ENCODE data around the gene AFF1.

The AFF1 gene

GRCh38 chr4:87105101-87105845, 170.5 kb downstream of the AFF1 start:
- Histone ChIP-seq H2BK120ac (ENCODE audit: low read depth, low read length) (no peak overlapping the region), H2BK5ac (ENCODE audit: low read length) (no peak overlapping the region), H3K4me2 (ENCODE audit: insufficient read depth, low read length, poor library complexity, severe bottlenecking) (no peak overlapping the region), H3K18ac (ENCODE audit: low read length) (no peak overlapping the region), H4K8ac (ENCODE audit: low read depth, low read length) (no peak overlapping the region), H3K9me3 (replicated peaks in 1 of 2; ENCODE audit: control insufficient read depth in 2 of 2, insufficient read depth in 1 of 2, low read depth in 1 of 2, low read length in 2 of 2) (no peaks in the 10 kb centered on the region), H2AK5ac (ENCODE audit: low read depth, low read length) (no peak overlapping the region), H3K4ac (ENCODE audit: low read length) (no peak overlapping the region), H3K36me3 (replicated peaks in 1 of 2; ENCODE audit: control insufficient read depth in 2 of 2, insufficient read depth in 2 of 2, low read length in 2 of 2) (peaks cover 6 to 32% of the 10 kb centered on the region in 2 donors), H2BK15ac (ENCODE audit: low read length) (no peak overlapping the region), H3K79me1 (ENCODE audit: low read depth, low read length) (no peaks in the 10 kb centered on the region), H3K9ac (ENCODE audit: low read depth, low read length, poor library complexity) (no peak overlapping the region), H4K91ac (ENCODE audit: low read depth, low read length, poor library complexity) (no peak overlapping the region), H3K4me1 (ENCODE audit: control insufficient read depth in 2 of 2, insufficient read depth in 1 of 2, low read depth in 1 of 2, low read length in 2 of 2) (peaks cover 0 to 2% of the 10 kb centered on the region in 2 donors), H3K27me3 (ENCODE audit: control insufficient read depth in 3 of 3, insufficient read depth in 3 of 3, low read depth in 1 of 3, low read length in 3 of 3) (no peaks in the 10 kb centered on the region), H3K4me3 (ENCODE audit: low read length in 2 of 2) (no peak overlapping the region), H3K14ac (ENCODE audit: low read length) (no peak overlapping the region), H2AFZ (ENCODE audit: low read length) (no peak overlapping the region), H3K27ac (replicated peaks; ENCODE audit: low read length) (no peak overlapping the region), H2BK12ac (ENCODE audit: low read length) (no peak overlapping the region), H3K23ac (ENCODE audit: low read depth, low read length, poor library complexity) (no peak overlapping the region)
- no CpG with 5 or more reads among the region's 5 CpGs for WGBS, 2 donors (ENCODE audit: extremely low coverage in 2 of 2, insufficient read length in 2 of 2, insufficient replicate concordance in 1 of 2)
- DNase-seq (ENCODE audit: low spot score) = no peak

DNA sequence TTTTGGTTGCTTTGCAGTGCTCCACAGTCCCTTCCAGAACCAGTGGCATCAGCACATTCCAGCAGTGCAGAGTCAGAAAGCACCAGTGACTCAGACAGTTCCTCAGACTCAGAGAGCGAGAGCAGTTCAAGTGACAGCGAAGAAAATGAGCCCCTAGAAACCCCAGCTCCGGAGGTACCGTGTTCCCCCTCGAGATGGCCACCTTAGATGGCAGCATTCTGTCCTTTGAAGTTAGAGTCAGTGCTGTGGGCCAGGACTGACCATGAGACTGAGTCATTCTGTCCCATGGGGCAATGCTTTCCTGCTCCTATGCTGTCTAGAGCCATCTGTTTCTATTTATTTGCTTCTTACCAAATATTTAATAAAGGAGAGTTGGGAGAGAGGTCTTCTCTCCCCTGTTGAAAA, 173.3 kb downstream of the AFF1 start:
- peaks cover 6 to 53% of the 10 kb centered on the region in 2 donors for H3K36me3 ChIP-seq (replicated peaks in 1 of 2; ENCODE audit: control insufficient read depth in 2 of 2, insufficient read depth in 2 of 2, low read length in 2 of 2)
- DNase-seq (ENCODE audit: low spot score) = no peak

DNA sequence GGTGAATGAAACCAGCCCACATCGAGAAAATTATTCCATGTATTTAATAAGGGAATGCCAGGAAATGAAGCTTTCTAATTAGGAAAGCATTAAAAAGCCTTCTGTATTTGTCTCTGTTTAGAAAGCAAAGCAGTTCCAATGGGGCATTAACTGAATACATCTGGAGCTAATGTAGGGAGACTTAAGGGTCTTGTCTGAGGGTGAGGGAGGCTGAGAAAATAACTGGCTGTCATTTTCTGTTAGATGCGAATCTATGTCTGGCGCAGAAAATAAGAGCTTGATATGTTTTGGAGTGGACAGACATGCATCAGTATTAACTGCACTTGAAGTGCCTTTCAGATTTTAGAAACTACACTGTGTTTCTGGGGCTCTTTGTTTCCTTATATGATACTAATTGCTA, 174.3 kb downstream of the AFF1 start:
- H4K91ac ChIP-seq (ENCODE audit: low read depth, low read length, poor library complexity) = no peak overlapping the region
- no peaks in the 10 kb centered on the region for H3K27me3 ChIP-seq (ENCODE audit: control insufficient read depth in 3 of 3, insufficient read depth in 3 of 3, low read depth in 1 of 3, low read length in 3 of 3)
- H3K9me3 ChIP-seq (replicated peaks in 1 of 2; ENCODE audit: control insufficient read depth in 2 of 2, insufficient read depth in 1 of 2, low read depth in 1 of 2, low read length in 2 of 2) = no peaks in the 10 kb centered on the region
- no CpG with 5 or more reads among the region's 3 CpGs for WGBS, 2 donors (ENCODE audit: extremely low coverage in 2 of 2, insufficient read length in 2 of 2, insufficient replicate concordance in 1 of 2)
- H3K23ac ChIP-seq (ENCODE audit: low read depth, low read length, poor library complexity) = no peak overlapping the region
- no peak overlapping the region for H3K4me3 ChIP-seq (ENCODE audit: low read length in 2 of 2)
- H2AFZ ChIP-seq (ENCODE audit: low read length) = no peak overlapping the region
- H4K8ac ChIP-seq (ENCODE audit: low read depth, low read length) = no peak overlapping the region
- no peak overlapping the region for H3K27ac ChIP-seq (replicated peaks; ENCODE audit: low read length)
- no peak overlapping the region for H3K14ac ChIP-seq (ENCODE audit: low read length)
- no peaks in the 10 kb centered on the region for H3K79me1 ChIP-seq (ENCODE audit: low read depth, low read length)
- H3K9ac ChIP-seq (ENCODE audit: low read depth, low read length, poor library complexity) = no peak overlapping the region
- no peak overlapping the region for H3K18ac ChIP-seq (ENCODE audit: low read length)
- H2BK5ac ChIP-seq (ENCODE audit: low read length) = no peak overlapping the region
- H2BK15ac ChIP-seq (ENCODE audit: low read length) = no peak overlapping the region
- peaks cover 0 to 2% of the 10 kb centered on the region in 2 donors for H3K4me1 ChIP-seq (ENCODE audit: control insufficient read depth in 2 of 2, insufficient read depth in 1 of 2, low read depth in 1 of 2, low read length in 2 of 2)
- peaks cover 8 to 62% of the 10 kb centered on the region in 2 donors for H3K36me3 ChIP-seq (replicated peaks in 1 of 2; ENCODE audit: control insufficient read depth in 2 of 2, insufficient read depth in 2 of 2, low read length in 2 of 2)
- H3K4ac ChIP-seq (ENCODE audit: low read length) = no peak overlapping the region
- no peak for DNase-seq (ENCODE audit: low spot score)
- no peak overlapping the region for H2AK5ac ChIP-seq (ENCODE audit: low read depth, low read length)
- no peak overlapping the region for H2BK12ac ChIP-seq (ENCODE audit: low read length)
- H3K4me2 ChIP-seq (ENCODE audit: insufficient read depth, low read length, poor library complexity, severe bottlenecking) = no peak overlapping the region
- H2BK120ac ChIP-seq (ENCODE audit: low read depth, low read length) = no peak overlapping the region

More for the DNA sequence above, 173.3 kb downstream of the AFF1 start:
- Histone ChIP-seq H3K4me1 (ENCODE audit: control insufficient read depth in 2 of 2, insufficient read depth in 1 of 2, low read depth in 1 of 2, low read length in 2 of 2) (peaks cover 0 to 2% of the 10 kb centered on the region in 2 donors), H4K91ac (ENCODE audit: low read depth, low read length, poor library complexity) (no peak overlapping the region), H2BK5ac (ENCODE audit: low read length) (no peak overlapping the region), H3K9me3 (replicated peaks in 1 of 2; ENCODE audit: control insufficient read depth in 2 of 2, insufficient read depth in 1 of 2, low read depth in 1 of 2, low read length in 2 of 2) (no peaks in the 10 kb centered on the region), H3K23ac (ENCODE audit: low read depth, low read length, poor library complexity) (no peak overlapping the region), H2BK15ac (ENCODE audit: low read length) (no peak overlapping the region), H2BK12ac (ENCODE audit: low read length) (no peak overlapping the region), H3K9ac (ENCODE audit: low read depth, low read length, poor library complexity) (no peak overlapping the region), H3K4ac (ENCODE audit: low read length) (no peak overlapping the region), H3K27ac (replicated peaks; ENCODE audit: low read length) (no peak overlapping the region), H3K79me1 (ENCODE audit: low read depth, low read length) (no peaks in the 10 kb centered on the region), H2AK5ac (ENCODE audit: low read depth, low read length) (no peak overlapping the region), H3K4me3 (ENCODE audit: low read length in 2 of 2) (no peak overlapping the region), H3K4me2 (ENCODE audit: insufficient read depth, low read length, poor library complexity, severe bottlenecking) (no peak overlapping the region), H2AFZ (ENCODE audit: low read length) (no peak overlapping the region), H2BK120ac (ENCODE audit: low read depth, low read length) (no peak overlapping the region), H3K14ac (ENCODE audit: low read length) (no peak overlapping the region), H3K18ac (ENCODE audit: low read length) (no peak overlapping the region), H4K8ac (ENCODE audit: low read depth, low read length) (no peak overlapping the region), H3K27me3 (ENCODE audit: control insufficient read depth in 3 of 3, insufficient read depth in 3 of 3, low read depth in 1 of 3, low read length in 3 of 3) (no peaks in the 10 kb centered on the region)
- no CpG with 5 or more reads among the region's 5 CpGs for WGBS, 2 donors (ENCODE audit: extremely low coverage in 2 of 2, insufficient read length in 2 of 2, insufficient replicate concordance in 1 of 2)

DNA sequence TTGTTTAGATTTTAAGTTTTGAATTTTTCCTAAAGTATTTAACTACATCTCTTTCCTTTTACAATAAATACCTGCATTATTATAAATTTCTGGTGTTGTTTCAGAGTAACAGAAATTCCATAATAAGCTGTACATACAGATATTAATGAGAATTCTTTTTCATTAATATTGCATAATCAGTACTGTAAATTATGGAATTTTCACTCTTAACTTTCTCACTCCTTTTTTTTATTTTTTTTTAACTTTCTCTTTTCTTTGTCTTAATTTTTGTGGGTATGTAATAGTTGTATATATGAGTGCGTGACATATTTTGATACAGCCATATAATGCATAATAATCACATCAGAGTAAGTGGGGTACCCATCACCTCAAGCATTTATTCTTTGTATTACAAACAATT, 175.1 kb downstream of the AFF1 start:
- no peak overlapping the region for H2BK15ac ChIP-seq (ENCODE audit: low read length)
- no peak overlapping the region for H3K27ac ChIP-seq (replicated peaks; ENCODE audit: low read length)
- no peak overlapping the region for H3K9ac ChIP-seq (ENCODE audit: low read depth, low read length, poor library complexity)
- H2AK5ac ChIP-seq (ENCODE audit: low read depth, low read length) = no peak overlapping the region
- H3K79me1 ChIP-seq (ENCODE audit: low read depth, low read length) = no peaks in the 10 kb centered on the region
- no peak overlapping the region for H2BK12ac ChIP-seq (ENCODE audit: low read length)
- no peaks in the 10 kb centered on the region for H3K27me3 ChIP-seq (ENCODE audit: control insufficient read depth in 3 of 3, insufficient read depth in 3 of 3, low read depth in 1 of 3, low read length in 3 of 3)
- H2BK5ac ChIP-seq (ENCODE audit: low read length) = no peak overlapping the region
- WGBS, 2 donors (ENCODE audit: extremely low coverage in 2 of 2, insufficient read length in 2 of 2, insufficient replicate concordance in 1 of 2) = no CpG with 5 or more reads among the region's 1 CpG
- no peak overlapping the region for H3K23ac ChIP-seq (ENCODE audit: low read depth, low read length, poor library complexity)
- peaks cover 12 to 70% of the 10 kb centered on the region in 2 donors for H3K36me3 ChIP-seq (replicated peaks in 1 of 2; ENCODE audit: control insufficient read depth in 2 of 2, insufficient read depth in 2 of 2, low read length in 2 of 2)
- no peak overlapping the region for H3K18ac ChIP-seq (ENCODE audit: low read length)
- DNase-seq (ENCODE audit: low spot score) = no peak
- peaks cover 0 to 2% of the 10 kb centered on the region in 2 donors for H3K4me1 ChIP-seq (ENCODE audit: control insufficient read depth in 2 of 2, insufficient read depth in 1 of 2, low read depth in 1 of 2, low read length in 2 of 2)
- no peak overlapping the region for H2BK120ac ChIP-seq (ENCODE audit: low read depth, low read length)
- H4K8ac ChIP-seq (ENCODE audit: low read depth, low read length) = no peak overlapping the region
- no peak overlapping the region for H3K14ac ChIP-seq (ENCODE audit: low read length)
- no peak overlapping the region for H3K4me3 ChIP-seq (ENCODE audit: low read length in 2 of 2)
- no peaks in the 10 kb centered on the region for H3K9me3 ChIP-seq (replicated peaks in 1 of 2; ENCODE audit: control insufficient read depth in 2 of 2, insufficient read depth in 1 of 2, low read depth in 1 of 2, low read length in 2 of 2)
- H3K4ac ChIP-seq (ENCODE audit: low read length) = no peak overlapping the region
- no peak overlapping the region for H4K91ac ChIP-seq (ENCODE audit: low read depth, low read length, poor library complexity)
- H2AFZ ChIP-seq (ENCODE audit: low read length) = no peak overlapping the region
- H3K4me2 ChIP-seq (ENCODE audit: insufficient read depth, low read length, poor library complexity, severe bottlenecking) = no peak overlapping the region
